PFSK-1 (cell line): ENCODE data around the gene HAGHL.

Experiments
- FOXP2 ChIP-seq: optimal IDR thresholded peaks from 2 replicates; pipeline ENCODE3; 2011; ENCODE audit warnings: borderline replicate concordance, control low read depth, inconsistent platforms; ENCODE audit not compliant: insufficient read depth; ENCODE audit errors: extremely low read length, extremely low read depth
- POLR2AphosphoS5 ChIP-seq: IDR thresholded peaks from 2 replicates; pipeline ENCODE4 v1.6.1; 2012; ENCODE audit warnings: low read depth, mild to moderate bottlenecking, control low read depth, low read length, moderate library complexity
- TAF1 ChIP-seq: IDR thresholded peaks from 2 replicates; pipeline ENCODE4 v1.6.1; 2012; ENCODE audit warnings: low read length, control low read depth, borderline replicate concordance; ENCODE audit not compliant: insufficient read depth
- TF ChIP-seq, protein P1 (sequence below), 2 experiments: IDR thresholded peaks; 2 replicates each; pipeline versions ENCODE4 v1.6.1 to v1.8.0; 2011 to 2012; ENCODE audit warnings: low read depth in 2 of 2, low read length in 2 of 2, control low read depth in 1 of 2, inconsistent platforms in 1 of 2, mild to moderate bottlenecking in 1 of 2, moderate library complexity in 1 of 2; ENCODE audit not compliant: insufficient read depth in 1 of 2

- TF ChIP-seq, protein P1, sequence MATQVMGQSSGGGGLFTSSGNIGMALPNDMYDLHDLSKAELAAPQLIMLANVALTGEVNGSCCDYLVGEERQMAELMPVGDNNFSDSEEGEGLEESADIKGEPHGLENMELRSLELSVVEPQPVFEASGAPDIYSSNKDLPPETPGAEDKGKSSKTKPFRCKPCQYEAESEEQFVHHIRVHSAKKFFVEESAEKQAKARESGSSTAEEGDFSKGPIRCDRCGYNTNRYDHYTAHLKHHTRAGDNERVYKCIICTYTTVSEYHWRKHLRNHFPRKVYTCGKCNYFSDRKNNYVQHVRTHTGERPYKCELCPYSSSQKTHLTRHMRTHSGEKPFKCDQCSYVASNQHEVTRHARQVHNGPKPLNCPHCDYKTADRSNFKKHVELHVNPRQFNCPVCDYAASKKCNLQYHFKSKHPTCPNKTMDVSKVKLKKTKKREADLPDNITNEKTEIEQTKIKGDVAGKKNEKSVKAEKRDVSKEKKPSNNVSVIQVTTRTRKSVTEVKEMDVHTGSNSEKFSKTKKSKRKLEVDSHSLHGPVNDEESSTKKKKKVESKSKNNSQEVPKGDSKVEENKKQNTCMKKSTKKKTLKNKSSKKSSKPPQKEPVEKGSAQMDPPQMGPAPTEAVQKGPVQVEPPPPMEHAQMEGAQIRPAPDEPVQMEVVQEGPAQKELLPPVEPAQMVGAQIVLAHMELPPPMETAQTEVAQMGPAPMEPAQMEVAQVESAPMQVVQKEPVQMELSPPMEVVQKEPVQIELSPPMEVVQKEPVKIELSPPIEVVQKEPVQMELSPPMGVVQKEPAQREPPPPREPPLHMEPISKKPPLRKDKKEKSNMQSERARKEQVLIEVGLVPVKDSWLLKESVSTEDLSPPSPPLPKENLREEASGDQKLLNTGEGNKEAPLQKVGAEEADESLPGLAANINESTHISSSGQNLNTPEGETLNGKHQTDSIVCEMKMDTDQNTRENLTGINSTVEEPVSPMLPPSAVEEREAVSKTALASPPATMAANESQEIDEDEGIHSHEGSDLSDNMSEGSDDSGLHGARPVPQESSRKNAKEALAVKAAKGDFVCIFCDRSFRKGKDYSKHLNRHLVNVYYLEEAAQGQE (IDR thresholded peaks at IDR 0.05; ENCODE audit: insufficient read depth in 1 of 2, low read depth in 2 of 2, low read length in 2 of 2), result no peak
- TF ChIP-seq TAF1 (no peak), POLR2AphosphoS5 (no peak), FOXP2 (no peak)
Measured at GRCh38 chr16:730666-731509, 4.0 kb downstream of the HAGHL start.
